HG03066 (cell line): ENCODE results near the gene ZCCHC10.

Experiments
- ATAC-seq: cut with Tn5 transposase; IDR thresholded peaks from one replicate; pipeline ENCODE4 v1.9.1; 2021; ENCODE audit warnings: low read depth; ENCODE audit not compliant: unreplicated experiment

The ZCCHC10 gene

GRCh38 chr5:133025804-133026663 is at the start of gene ZCCHC10:
ZCCHC10 (minus strand) TSS chr5:133026549; CDS start chr5:133026537, 12 bp downstream.
- ATAC-seq, result peak; percentile 92

GRCh38 chr5:133075572-133076536 is 49.5 kb upstream of the ZCCHC10 start:
- ATAC-seq, result no peak

GRCh38 chr5:133072021-133072420 is 45.7 kb upstream of the ZCCHC10 start:
- ATAC-seq, result no peak

DNA sequence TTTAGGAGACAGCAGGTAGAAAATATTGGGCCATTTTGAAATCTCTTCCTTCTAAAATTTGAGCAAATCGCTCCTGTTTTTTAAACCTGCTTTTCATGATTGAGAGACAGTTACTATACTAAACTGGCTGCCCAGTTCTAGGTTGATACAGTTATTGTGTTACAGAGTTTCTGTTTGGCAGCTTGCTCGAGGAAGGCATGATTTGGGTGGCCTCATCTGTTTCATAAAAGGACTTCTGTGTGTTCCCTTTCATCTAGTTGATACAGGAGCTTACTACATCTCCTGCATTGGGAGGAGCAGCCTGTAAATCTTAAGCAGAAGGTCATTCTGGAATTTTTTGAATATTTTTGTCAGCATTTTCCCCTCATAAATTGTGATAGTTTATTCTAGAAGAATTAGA is 39.7 kb upstream of the ZCCHC10 start:
- no peak for ATAC-seq

DNA sequence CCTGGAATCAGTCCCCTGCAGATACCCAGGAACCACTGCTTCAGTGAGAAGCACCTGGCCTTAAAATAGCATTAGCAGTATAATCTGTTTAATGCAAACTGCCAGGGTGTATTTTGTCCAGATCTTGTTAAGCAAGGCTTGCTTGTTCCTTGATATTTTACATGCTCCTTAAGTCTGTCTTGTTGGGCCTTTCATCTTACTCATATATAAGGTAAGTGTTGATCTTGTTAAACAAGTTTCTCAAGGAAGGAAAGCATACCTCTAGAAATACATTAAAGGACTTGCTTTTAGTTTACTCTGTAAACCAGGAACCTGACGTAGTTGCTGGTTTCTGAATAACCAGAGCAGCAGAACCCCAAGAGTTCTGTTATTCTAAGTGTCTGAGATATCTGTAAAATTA is 39.1 kb upstream of the ZCCHC10 start:
- ATAC-seq, result no peak

- no peak for ATAC-seq
These were observed 37.6 kb upstream of the ZCCHC10 start for GRCh38 chr5:133063965-133064364.

GRCh38 chr5:133062276-133062675 is 35.9 kb upstream of the ZCCHC10 start:
- no peak for ATAC-seq

DNA sequence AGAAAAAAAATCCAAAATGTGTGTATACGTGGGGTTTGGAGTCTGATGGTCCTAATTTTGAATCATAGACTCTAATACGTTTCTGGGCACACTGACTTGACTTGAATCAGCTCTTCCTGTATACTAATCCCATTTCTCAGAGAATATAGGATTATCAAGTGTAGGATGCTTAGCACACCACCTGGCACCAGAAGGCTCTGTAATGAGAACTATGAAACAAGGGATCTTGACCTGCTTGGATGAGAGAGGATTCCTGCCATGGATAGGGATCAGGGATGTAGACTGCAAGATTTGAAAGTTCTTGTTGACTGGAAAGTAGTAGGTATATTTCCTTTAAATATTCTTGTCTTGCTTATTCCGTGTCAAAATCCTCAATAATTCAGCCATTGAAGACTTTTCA is 33.3 kb upstream of the ZCCHC10 start:
- ATAC-seq, result no peak

DNA sequence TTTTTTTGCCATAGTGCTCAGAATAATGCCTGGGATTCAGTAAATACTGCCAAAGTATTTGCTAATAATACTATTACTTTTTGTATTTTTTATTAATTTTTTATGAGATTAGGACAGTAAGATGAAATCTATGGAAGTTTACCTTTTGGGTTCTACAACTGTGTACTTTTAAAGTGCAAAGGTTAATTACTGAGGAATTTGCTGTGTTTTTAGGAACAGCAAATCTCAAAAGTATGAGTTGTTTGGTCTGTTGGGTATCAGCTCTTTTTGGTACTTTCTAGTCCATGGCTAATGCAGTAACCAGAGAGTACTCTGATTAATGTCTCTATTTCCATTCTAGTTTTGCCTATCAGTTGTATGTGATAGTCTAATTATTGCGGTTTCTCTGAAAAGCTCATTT is 30.5 kb upstream of the ZCCHC10 start:
- ATAC-seq, result no peak

GRCh38 chr5:133054697-133055471 is 28.5 kb upstream of the ZCCHC10 start:
- no peak for ATAC-seq

DNA sequence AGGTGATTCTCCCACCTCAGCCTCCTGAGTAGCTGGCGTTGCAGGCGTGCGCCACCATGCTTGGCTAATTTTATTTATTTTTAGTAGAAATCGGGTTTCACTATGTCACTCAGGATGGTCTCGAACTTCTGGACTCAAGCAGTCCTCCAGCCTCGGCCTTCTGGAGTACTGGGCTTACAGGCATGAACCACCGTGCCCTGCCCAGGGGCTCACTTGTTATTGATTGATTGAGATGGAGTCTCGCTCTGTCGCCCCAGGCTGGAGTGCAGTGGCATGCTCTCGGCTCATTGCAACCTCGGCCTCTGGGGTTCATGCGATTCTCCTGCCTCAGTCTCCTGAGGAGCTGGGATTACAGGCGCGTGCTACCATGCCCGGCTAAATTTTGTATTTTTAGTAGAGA is 27.1 kb upstream of the ZCCHC10 start:
- no peak for ATAC-seq

DNA sequence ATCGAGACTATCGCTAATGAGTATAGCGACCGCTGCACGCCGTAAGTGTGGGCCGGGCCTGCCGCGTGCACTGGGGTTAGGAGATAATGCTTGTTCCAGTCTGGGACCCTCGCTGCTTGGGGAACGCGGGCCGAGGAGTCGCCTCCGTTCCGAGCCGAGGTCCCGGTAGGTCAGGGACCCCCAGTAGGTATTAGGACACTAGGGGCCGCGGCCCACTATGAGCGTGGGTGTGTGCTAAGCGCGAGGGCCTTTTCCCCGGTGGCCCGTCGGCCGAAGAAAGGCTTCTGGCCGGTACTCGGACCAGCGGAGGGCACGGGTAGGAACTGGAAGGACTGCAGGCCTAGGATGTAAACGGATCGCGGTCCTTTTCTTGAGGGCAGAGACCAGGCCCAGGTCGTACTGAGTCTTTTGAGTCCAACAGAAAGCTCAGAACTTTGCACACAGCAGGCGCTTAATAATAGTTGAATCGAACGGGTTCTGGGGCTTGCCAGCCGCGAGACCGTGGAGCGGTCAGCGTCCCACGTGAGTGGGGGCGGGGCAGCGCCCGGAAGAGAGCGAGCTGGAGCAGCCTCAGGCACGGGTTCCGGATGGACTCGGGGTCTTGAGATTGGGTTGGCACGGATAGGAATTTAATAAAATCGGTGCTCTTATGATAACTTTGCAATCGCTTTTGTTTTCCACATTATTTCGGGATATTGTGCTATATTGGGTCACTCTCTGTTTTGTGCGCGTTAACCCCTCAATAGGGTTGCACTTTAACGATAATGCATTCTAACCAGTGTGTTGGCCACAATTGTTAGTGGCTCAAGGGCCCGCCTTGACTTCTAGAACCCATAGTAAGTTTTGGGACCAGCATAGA is 26.2 kb upstream of the ZCCHC10 start:
- peak; percentile 41 for ATAC-seq

- ATAC-seq, result peak; percentile 69
These were observed 25.4 kb upstream of the ZCCHC10 start, which contains the start of gene HSPA4 for GRCh38 chr5:133051542-133052316. HSPA4 (plus strand) TSS chr5:133052013; CDS start chr5:133052251, 238 bp downstream.

GRCh38 chr5:133051061-133051541 is 24.8 kb upstream of the ZCCHC10 start:
- no peak for ATAC-seq

GRCh38 chr5:133050521-133050920 is 24.2 kb upstream of the ZCCHC10 start:
- ATAC-seq, result no peak

- no peak for ATAC-seq
These were observed 23.3 kb upstream of the ZCCHC10 start for GRCh38 chr5:133049726-133050048.

DNA sequence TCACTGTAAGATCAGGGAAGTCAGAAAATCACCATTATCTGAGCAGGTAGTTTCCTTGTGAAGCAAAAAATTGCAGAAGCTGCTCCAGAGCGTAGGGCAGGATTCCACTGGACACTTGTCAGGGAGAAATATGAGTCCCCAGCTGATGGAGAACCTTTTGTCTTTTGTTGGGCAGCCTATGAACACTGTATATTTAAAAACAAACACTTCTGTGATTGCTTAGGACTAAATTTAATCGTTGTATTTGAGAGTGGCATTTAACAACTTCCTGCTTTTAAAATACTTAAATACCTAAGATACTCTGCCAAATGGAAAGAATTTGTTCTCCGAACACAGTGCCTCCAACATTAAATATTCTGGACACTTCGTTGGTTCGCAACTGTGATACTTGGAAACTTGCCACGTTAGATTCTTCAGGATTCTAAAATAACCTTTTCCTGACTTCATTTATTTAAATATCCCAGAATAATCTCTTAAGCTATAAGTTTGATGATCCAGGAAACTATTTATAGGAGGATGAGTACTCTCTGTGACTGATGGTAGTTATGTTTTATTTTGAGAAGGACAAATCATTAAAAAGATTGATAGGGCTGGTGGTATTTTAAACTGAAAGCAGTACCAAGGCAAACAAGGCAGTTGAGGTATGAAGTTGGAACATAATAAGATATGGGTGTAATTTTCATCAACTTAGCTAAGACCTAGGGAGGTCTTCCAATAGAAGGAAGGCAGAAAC is 22.8 kb upstream of the ZCCHC10 start:
- no peak for ATAC-seq

DNA sequence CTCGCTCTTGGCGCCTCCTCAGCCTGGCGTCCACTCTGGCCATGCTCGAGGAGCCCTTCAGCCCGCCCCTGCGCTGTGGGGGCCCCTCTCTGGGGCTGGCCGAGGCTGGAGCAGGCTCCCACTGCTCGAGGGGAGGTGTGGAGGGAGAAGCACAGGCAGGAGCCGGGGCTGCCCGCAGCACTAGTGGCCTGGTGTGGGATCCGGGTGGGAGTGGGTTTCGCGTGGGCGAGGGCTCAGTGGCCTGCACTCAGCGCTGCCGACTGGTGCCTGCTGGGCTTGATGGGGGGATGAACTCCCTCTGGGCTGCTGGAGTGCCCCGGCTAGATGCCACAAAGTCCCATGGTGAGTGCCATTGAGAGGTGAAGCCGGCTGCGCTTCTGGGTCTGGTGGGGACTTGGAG is 21.1 kb upstream of the ZCCHC10 start:
- no peak for ATAC-seq
